ENCODE results near the gene CERK.

The CERK gene

DNA sequence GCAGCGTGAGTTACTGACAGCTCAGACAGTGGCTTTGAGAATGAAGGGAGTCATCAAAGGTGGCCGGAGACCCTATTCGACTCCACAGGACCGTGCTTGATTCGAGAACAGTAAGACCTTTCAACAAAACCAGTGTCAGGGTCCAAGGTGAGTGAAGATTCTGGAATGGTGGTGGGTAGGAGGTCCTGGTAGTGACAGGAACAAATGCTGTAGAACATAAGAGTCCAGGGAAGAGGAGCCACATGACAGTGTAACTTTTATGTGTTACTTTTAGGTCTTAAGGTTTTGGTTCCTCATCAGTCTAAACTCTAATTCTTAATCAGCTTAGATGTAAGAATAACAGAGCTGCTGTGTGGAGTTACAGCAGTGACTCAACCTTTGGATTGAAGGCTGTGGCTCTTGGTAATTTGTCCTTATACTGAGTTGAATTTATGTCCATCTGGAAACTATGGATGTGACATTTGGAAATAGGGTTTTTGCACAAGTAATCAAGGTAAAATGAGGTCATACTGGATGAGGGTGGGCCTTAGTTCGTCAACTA is 26.2 kb upstream of the CERK start:
- DNase-seq, result no peak

- no peak for DNase-seq
Measured at GRCh38 chr22:46763051-46763705, 25.1 kb upstream of the CERK start.

DNA sequence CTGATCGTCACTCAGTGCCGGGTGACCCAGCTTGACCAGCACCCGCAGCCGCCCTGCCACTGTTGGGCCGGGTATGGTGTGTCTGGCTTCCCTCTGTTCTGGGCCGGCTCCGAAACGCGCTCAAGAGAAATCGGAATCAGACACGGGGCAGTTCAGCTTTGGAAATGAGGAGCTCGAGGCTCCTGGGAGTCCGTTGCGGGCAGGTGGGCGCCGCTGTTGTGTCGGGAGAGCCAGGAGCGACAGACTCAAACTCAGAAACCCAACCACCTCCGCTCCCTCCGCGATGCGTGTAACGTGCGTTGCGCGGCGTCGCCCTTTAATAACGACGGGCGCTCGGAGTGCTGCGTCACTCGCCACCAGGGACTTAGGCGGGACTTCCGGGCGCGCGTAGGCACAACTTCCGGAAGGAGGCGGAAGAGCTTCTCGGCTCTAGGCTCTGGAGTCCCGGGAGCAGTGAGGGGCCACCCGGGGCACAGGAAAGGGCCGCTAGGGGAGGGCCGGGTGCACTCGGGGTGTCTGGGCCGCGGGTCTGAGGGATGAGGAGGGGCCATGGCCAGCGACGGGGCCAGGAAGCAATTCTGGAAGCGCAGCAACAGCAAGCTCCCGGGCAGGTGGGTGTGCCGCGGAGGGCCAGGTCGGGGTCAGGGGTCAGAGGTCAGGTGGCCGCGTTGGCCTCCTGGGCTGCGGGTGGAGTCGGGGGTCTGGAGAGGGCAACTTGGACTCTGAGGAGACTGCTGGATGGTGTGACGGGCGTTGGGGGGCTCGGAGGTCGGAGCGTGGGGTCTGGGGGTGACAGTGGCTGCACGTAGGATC is 24.4 kb upstream of the CERK start, which contains the start of gene TBC1D22A:
TSS of gene TBC1D22A (plus strand) at position 413 of the 813 bp plus-strand sequence. CDS start at position 550, 137 bp downstream.
- DNase-seq, result peak; percentile 83

GRCh38 chr22:46761539-46762237 is 23.6 kb upstream of the CERK start:
- no peak for DNase-seq

GRCh38 chr22:46761017-46761416 is 23.0 kb upstream of the CERK start:
- DNase-seq, result no peak

DNA sequence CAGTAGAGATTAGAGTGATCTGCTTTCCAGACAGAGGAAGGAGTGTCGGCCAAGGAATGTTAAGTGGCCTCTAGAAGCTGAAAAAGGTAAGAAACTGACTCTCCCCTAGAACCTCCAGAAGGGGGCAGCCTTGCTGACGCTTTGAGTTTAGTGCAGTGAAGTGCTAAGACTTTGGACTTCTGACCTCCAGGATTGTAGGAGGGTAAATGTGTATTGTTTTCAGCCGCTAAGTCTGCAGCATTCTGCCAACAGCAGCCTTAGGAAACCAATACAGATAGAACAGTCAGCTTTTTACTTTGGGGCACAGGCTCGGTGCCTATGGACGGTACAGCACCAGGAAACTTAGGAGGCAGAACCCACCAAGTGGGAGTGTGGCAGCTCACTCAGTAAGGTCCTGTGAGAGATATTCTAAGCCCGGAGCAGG is 20.8 kb upstream of the CERK start:
- DNase-seq, result no peak

- DNase-seq, result no peak
Measured at GRCh38 chr22:46758121-46758520, 20.1 kb upstream of the CERK start.

- no peak for DNase-seq
Measured at GRCh38 chr22:46757104-46757503, 19.1 kb upstream of the CERK start.

DNA sequence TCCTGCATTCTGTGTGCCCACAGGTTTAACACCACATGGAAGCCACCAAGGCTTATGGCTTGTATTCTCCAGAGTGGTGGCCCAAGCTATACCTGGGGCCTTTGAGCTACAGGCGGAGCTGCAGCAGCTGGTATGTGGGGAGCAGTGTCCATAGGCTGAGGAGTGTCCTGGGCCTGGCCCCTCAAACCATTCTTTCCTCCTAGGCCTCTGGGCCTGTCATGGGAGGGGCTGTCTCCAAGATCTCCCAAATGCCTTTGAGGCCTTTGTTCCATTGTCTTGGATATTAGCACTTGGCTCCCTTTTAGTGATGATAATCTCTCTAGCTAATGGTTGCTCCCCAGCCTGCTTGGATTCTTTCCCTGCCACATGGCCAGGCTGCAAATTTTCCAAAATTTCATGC is 18.0 kb upstream of the CERK start:
- DNase-seq, result no peak

DNA sequence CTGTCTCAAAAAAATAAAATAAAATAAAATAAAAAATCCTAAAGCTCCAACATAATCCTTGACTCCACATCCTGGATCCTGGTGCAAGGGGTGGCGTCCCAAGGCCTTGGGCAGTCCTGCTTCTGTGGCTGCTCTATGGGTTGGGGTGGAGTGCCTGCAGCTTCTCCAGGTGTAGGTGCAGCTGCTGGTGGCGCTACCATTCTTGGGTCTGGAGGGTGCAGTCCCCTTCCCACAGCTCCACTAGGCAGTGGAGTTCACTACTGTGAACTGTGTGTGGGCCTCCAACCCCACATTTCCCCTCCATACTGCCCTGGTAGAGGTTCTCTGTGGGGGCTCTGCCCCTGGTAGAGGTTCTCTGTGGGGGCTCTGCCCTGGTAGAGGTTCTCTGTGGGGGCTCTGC is 17.5 kb upstream of the CERK start:
- no peak for DNase-seq

GRCh38 chr22:46754826-46755225 is 16.8 kb upstream of the CERK start:
- no peak for DNase-seq

DNA sequence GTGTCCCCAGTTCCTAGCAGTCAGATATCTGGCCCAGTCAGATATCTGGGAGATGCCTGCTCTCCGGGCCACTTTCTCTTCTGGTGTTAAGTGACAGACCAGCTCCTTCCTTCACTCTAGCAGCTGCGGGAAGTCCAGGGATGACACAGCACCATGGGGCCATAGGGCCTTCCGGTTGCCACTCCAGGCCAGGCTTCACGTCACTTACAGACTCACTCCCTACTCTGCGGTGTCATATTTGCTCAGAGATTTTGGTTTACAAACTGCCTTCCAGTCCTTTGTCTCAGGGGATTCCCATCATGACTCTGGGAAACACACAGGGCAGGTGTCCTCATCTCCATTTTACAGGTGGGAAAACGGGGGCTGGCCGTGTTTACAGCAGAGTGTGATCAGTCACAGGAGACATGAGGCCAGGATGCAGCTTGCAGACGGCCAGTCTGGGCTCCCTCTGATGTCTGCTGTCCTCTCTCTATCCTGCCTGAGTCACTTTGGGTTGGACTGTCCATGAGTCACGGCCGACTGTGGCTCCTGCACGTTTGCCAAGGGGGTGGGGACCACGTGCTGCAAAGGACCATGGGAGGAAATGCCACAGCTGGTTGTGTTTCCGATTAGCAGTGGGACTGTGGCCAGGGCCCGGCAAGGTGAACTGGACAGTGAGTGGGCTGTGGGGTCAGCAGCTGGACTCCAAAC is 16.2 kb upstream of the CERK start:
- peak; percentile 77 for DNase-seq

GRCh38 chr22:46753761-46754109 is 15.7 kb upstream of the CERK start:
- DNase-seq, result no peak

- no peak for DNase-seq
Measured at GRCh38 chr22:46753360-46753759, 15.3 kb upstream of the CERK start.

GRCh38 chr22:46752988-46753310 is 14.9 kb upstream of the CERK start:
- no peak for DNase-seq

DNA sequence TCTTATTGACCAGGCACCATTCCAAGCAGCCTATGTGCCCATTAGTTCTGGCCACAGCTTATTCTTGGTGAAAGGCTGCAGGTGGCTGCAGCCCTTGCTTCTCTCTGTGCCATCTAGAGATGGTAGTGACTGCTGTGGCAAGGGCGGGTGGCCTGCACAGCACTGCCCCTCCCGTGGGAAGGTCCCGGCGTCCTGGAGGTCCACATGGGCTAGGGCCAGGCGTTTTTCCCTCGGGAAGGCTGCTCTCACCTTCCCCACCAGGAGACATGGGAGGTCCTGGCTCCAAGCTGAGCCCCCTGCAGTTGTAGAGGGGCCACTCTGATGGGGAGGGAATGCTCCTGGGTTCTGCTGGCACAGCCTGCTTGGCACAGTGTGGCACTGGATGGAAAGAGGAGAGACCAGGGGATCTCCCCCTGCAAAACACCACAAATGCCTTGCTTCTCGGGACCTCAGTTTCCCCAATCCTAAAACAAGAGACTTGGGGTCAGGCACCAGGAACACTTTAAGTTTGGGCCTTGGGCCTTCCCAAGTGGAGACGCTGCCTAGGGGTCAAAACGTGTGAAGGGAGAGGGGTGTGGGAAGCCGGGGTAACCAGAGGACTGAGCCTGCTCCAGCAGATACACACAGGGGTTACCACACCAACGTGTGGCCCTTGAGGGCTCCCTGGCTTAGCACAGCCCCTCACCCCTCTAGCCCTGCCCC is 14.4 kb upstream of the CERK start:
- DNase-seq, result no peak

GRCh38 chr22:46750863-46751443 is 12.9 kb upstream of the CERK start:
- DNase-seq, result no peak

GRCh38 chr22:46750530-46750800 is 12.4 kb upstream of the CERK start:
- no peak for DNase-seq

DNA sequence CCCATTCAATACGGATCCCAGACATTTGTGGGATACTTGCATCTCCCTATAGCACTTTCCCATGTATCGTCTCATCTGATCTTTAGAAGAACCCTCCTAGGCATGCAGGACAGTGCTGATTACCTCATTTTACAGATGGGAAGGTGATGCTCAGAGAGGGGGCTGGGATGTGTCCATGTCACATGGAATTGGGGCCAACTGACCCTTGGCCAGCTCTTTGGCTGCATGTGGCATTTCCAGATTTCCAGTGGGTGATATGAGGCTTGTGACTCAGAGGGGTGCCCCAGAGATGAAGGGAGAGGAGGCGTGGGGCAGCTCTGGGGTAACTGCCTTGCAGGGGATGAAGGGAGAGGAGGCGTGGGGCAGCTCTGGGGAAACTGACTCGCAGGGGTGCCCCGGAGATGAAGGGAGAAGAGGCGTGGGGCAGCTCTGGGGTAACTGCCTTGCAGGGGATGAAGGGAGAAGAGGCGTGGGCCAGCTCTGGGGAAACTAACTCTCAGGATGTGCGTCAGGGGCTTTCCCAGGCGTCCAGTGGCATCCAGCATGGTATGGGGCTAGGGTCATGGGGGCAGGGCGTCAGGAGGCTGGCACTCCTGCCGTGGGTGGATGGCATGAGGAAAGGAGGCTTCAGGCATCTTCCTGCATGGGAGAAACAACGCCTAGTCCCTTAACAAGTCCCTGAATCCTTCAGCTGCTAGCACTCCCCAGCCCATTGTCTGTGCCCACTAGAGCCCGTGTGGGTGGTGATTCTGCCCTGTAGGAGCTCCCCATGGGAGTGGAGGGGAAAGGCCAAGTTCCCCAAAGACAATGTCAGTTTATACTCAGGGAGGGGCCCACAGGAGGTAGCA is 11.9 kb upstream of the CERK start:
- no peak for DNase-seq

GRCh38 chr22:46748908-46749675 is 11.0 kb upstream of the CERK start:
- no peak for DNase-seq
